Hepatocyte (in vitro differentiated cells): ENCODE data around the gene COMMD4. TPM values are rescaled to one million over a fixed set of nuclear protein-coding genes. Genes with fewer than 3 reads are reported as not detected.

Experiments
- DNase-seq: peaks from one replicate; pipeline ENCODE4 v3.0.0-alpha.2; 2016; ENCODE audit warnings: low spot score
- H2AFZ ChIP-seq: fragments of 200-600 bp; sonication (generic); 2 replicates; pipeline ENCODE4 v1.6.0; 2016; ENCODE audit warnings: antibody characterized with exemption, mild to moderate bottlenecking
- H3K27ac ChIP-seq: fragments of 200-600 bp; sonication (generic); 2 replicates; pipeline ENCODE4 v1.5.1; 2016; ENCODE audit warnings: mild to moderate bottlenecking
- H3K27me3 ChIP-seq: fragments of 200-600 bp; sonication (generic); 2 replicates; pipeline ENCODE4 v1.6.1; 2016
- H3K36me3 ChIP-seq: fragments of 200-600 bp; sonication (generic); replicated peaks from 2 replicates; pipeline ENCODE4 v1.5.1; 2016; ENCODE audit warnings: low read depth; ENCODE audit not compliant: insufficient read depth
- H3K4me1 ChIP-seq: fragments of 200-600 bp; sonication (generic); 2 replicates; pipeline ENCODE4 v1.5.1; 2016; ENCODE audit warnings: mild to moderate bottlenecking, moderate library complexity; ENCODE audit not compliant: insufficient read depth
- H3K4me2 ChIP-seq: fragments of 200-600 bp; sonication (generic); 2 replicates; pipeline ENCODE4 v1.6.0; 2016
- H3K4me3 ChIP-seq: fragments of 200-600 bp; sonication (generic); 2 replicates; pipeline ENCODE4 v1.5.1; 2016; ENCODE audit warnings: mild to moderate bottlenecking
- H3K79me2 ChIP-seq: fragments of 200-600 bp; sonication (generic); 2 replicates; pipeline ENCODE4 v1.6.0; 2017; ENCODE audit warnings: mild to moderate bottlenecking
- H3K9me2 ChIP-seq: fragments of 200-600 bp; sonication (generic); replicated peaks from 2 replicates; pipeline ENCODE4 v1.6.0; 2017; ENCODE audit warnings: mild to moderate bottlenecking; ENCODE audit not compliant: insufficient read depth
- H3K9me3 ChIP-seq: fragments of 200-600 bp; sonication (generic); 2 replicates; pipeline ENCODE4 v1.5.1; 2016; ENCODE audit warnings: low read depth, mild to moderate bottlenecking
- H4K20me1 ChIP-seq: fragments of 200-600 bp; sonication (generic); 2 replicates; pipeline ENCODE4 v1.6.0; 2016; ENCODE audit warnings: mild to moderate bottlenecking; ENCODE audit not compliant: insufficient read depth, poor library complexity, severe bottlenecking
- CTCF ChIP-seq: fragments of 200-600 bp; sonication (generic); IDR thresholded peaks from 2 replicates; pipeline ENCODE4 v1.5.1; 2016; ENCODE audit warnings: antibody characterized with exemption, mild to moderate bottlenecking; ENCODE audit not compliant: poor library complexity
- EZH2 ChIP-seq: fragments of 200-600 bp; sonication (generic); IDR thresholded peaks from 2 replicates; pipeline ENCODE4 v1.6.1; 2016; ENCODE audit warnings: antibody characterized with exemption, mild to moderate bottlenecking, borderline replicate concordance
- EZH2phosphoT487 ChIP-seq: fragments of 200-600 bp; sonication (generic); IDR thresholded peaks from one replicate; pipeline ENCODE4 v1.6.1; 2018; ENCODE audit warnings: antibody characterized with exemption, mild to moderate bottlenecking, low read depth, moderate library complexity; ENCODE audit not compliant: unreplicated experiment, severe bottlenecking
- WGBS: methylation state at CpG from one replicate; pipeline ENCODE4 v1.1.6; 2016; ENCODE audit warnings: low lambda C conversion rate; ENCODE audit errors: missing lambda C conversion rate; 5-methylcytosine and 5-hydroxymethylcytosine counted together
- polyA plus RNA-seq: library from polyadenylated mRNA; unstranded; fragments of >200 nt; fragmentation: Nextera tagmentation; extraction: Ambion mirVana; gene quantifications from 2 replicates; pipeline ENCODE4 v1.2.1, GENCODE V29; 2016
- total RNA-seq: library from RNA; depleted of rRNA; stranded (reverse); fragments of >200 nt; gene quantifications from 2 replicates; pipeline ENCODE4 v1.2.3, GENCODE V29; 2014

The COMMD4 gene
- total and polyA plus RNA-seq, 2 experiments from 2014 or later: 70.3 to 105 TPM

GRCh38 chr15:75335313-75335704 is 554 bp upstream of the COMMD4 start:
- DNase-seq: no peak
- Histone ChIP-seq H3K79me2 (peaks cover 13% of the 10 kb centered on the region), H4K20me1 (no peaks in the 10 kb centered on the region), H3K27ac (peak overlapping the region; percentile 56), H3K9me3 (no peaks in the 10 kb centered on the region), H3K4me3 (peak overlapping the region; percentile 76), H3K36me3 (no peaks in the 10 kb centered on the region), H3K27me3 (no peaks in the 10 kb centered on the region), H2AFZ (peak overlapping the region; percentile 93), H3K4me1 (peaks cover 4% of the 10 kb centered on the region), H3K9me2 (no peaks in the 10 kb centered on the region), H3K4me2 (peak overlapping the region; percentile 90)
- 46% methylated on average over 3 of the region's 3 CpGs for WGBS
- TF ChIP-seq CTCF: no peak
- TF ChIP-seq EZH2phosphoT487: no peak
- TF ChIP-seq EZH2: no peak

- DNase-seq: no peak
- Histone ChIP-seq H3K9me3 (no peaks in the 10 kb centered on the region), H3K36me3 (no peaks in the 10 kb centered on the region), H3K4me3 (no peak overlapping the region), H3K27me3 (no peaks in the 10 kb centered on the region), H3K9me2 (no peaks in the 10 kb centered on the region), H3K4me2 (no peak overlapping the region), H3K79me2 (peaks cover 13% of the 10 kb centered on the region), H3K27ac (no peak overlapping the region), H4K20me1 (no peaks in the 10 kb centered on the region), H2AFZ (no peak overlapping the region), H3K4me1 (peaks cover 4% of the 10 kb centered on the region)
- WGBS: 92% methylated on average over 11 of the region's 11 CpGs
- TF ChIP-seq EZH2phosphoT487 (no peak), CTCF (no peak)
Observed at GRCh38 chr15:75338661-75339240, 2.9 kb downstream of the COMMD4 start.

GRCh38 chr15:75339531-75340240 is 3.8 kb downstream of the COMMD4 start:
- DNase-seq: no peak
- no peaks in the 10 kb centered on the region for H3K36me3 ChIP-seq
- no peaks in the 10 kb centered on the region for H3K9me2 ChIP-seq
- H3K27me3 ChIP-seq: no peaks in the 10 kb centered on the region
- no peaks in the 10 kb centered on the region for H3K9me3 ChIP-seq
- no peak overlapping the region for H3K4me2 ChIP-seq
- no peaks in the 10 kb centered on the region for H4K20me1 ChIP-seq
- H3K79me2 ChIP-seq: peaks cover 13% of the 10 kb centered on the region
- TF ChIP-seq CTCF (no peak), EZH2 (no peak), EZH2phosphoT487 (no peak)
- no peak overlapping the region for H3K27ac ChIP-seq
- no peak overlapping the region for H3K4me3 ChIP-seq
- H3K4me1 ChIP-seq: peaks cover 4% of the 10 kb centered on the region
- H2AFZ ChIP-seq: no peak overlapping the region
- 95% methylated on average over 12 of the region's 13 CpGs for WGBS
